SK-N-MC (cell line): Measurements from ENCODE around the gene TBC1D1.

Experiments used
- EZH2 ChIP-seq: fragments of 200-600 bp; sonication (generic); IDR thresholded peaks from one replicate; pipeline ENCODE4 v1.6.1; 2017; ENCODE audit warnings: antibody characterized with exemption
- FOXP2 ChIP-seq: optimal IDR thresholded peaks from 2 replicates; pipeline ENCODE3; 2011; ENCODE audit warnings: mild to moderate bottlenecking, moderate library complexity; ENCODE audit not compliant: insufficient read depth; ENCODE audit errors: extremely low read length, control extremely low read depth

DNA sequence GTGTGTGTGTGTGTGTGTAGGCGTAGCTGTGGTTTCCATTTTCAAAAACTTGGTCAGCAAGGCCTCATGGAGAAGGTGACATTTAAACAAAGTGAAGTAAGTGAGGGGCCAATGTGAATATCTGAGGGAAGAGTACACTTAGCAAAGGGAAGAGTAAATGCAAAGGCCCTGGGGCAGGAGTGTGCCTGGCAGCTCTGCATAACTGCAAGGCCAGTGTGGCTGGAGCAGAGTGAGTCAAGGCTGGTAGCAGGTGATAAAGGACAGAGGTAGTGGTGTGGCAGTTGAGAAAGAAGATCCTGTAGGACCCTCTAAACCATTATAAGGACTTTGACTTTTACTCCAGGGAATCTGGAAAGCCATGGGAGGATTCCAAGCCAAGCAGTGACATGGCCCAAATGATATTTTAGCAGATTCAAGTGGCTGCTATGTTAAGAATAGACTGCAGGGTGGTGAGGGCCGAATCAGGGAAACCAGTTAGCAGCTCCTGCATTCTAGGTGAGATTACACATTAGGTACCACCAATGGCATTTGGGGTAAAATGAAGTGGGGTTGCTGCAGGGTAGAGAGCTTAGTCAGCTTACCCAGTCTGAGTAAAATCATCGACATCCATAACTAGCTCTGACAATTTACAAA is 5.9 kb upstream of the TBC1D1 start:
- no peak for TF ChIP-seq FOXP2
- no peak for TF ChIP-seq EZH2
